Activated naive CD8-positive, alpha-beta T cell treated with anti-CD3 and anti-CD28 coated beads, Interleukin-2, amount 50 U/mL, for 16 hours (primary cell): Measurements from ENCODE around the gene LMF2.
A peak's percentile ranks its signal among the peaks of the same experiment; 100 is the strongest.
"Not testable (repeated sequence)": the region's sequence is repeated elsewhere in the genome, so short reads cannot be mapped to it uniquely, and the experiment has no call there.

Experiments used
- DNase-seq: peaks from one replicate; pipeline ENCODE4 v3.0.0-alpha.2; 2020; ENCODE audit warnings: low read depth, low spot score

Gene LMF2

GRCh38 chr22:50533856-50534711, 26.6 kb upstream of the LMF2 start:
- DNase-seq: not testable (repeated sequence)

GRCh38 chr22:50532824-50533796, 25.6 kb upstream of the LMF2 start:
- no peak for DNase-seq

- no peak for DNase-seq
Measured at GRCh38 chr22:50531962-50532674, 24.6 kb upstream of the LMF2 start.

- DNase-seq: no peak
Measured at GRCh38 chr22:50531546-50531961, 24.1 kb upstream of the LMF2 start.

GRCh38 chr22:50530877-50531545, 23.5 kb upstream of the LMF2 start:
- DNase-seq: peak; percentile 70

- no peak for DNase-seq
Measured at GRCh38 chr22:50530580-50530876, 23.0 kb upstream of the LMF2 start.

- no peak for DNase-seq
Measured at GRCh38 chr22:50529897-50530579, 22.5 kb upstream of the LMF2 start, which contains the start of gene TYMP. TSS of gene TYMP (minus strand) at chr22:50530012. CDS start at chr22:50529709, 303 bp downstream.

GRCh38 chr22:50529416-50529896, 22.0 kb upstream of the LMF2 start:
- DNase-seq: no peak

- no peak for DNase-seq
Measured at GRCh38 chr22:50528682-50529415, 21.3 kb upstream of the LMF2 start.

GRCh38 chr22:50527921-50528681, 20.6 kb upstream of the LMF2 start:
- DNase-seq: no peak

GRCh38 chr22:50526834-50527801, 19.6 kb upstream of the LMF2 start:
- DNase-seq: no peak

GRCh38 chr22:50526108-50526833, 18.8 kb upstream of the LMF2 start:
- peak; percentile 64 for DNase-seq

- DNase-seq: no peak
Measured at GRCh38 chr22:50525858-50526107, 18.3 kb upstream of the LMF2 start.

- DNase-seq: peak; percentile 95
Measured at GRCh38 chr22:50525104-50525857, 17.8 kb upstream of the LMF2 start, which contains the start of gene SCO2. TSS of gene SCO2 (minus strand) at chr22:50525598. CDS start at chr22:50524411, 1,187 bp downstream.

- DNase-seq: no peak
Measured at GRCh38 chr22:50524676-50525103, 17.2 kb upstream of the LMF2 start.
